ENCODE results near the gene SEMA4B.

DNA sequence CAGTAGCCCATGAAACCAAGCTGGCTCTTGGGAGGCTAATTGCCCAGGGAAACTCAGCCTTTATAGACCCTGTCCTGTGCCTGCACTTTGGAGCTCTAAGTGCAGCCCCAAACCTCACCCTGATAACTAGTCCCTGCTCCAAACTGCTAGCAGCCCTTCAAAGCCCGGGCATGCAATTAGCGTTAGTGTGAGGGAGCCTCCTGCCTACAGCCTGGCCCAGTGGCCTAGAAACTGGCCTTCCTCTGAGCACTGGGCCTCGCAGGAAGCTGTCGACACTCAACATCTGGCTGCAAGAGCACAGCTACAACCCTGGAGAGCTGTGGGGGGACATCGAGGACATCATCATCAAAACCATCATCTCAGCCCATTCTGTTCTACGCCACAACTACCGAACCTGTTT, 56.6 kb downstream of the SEMA4B start:
- TF ChIP-seq POLR2A (IDR thresholded peaks at IDR 0.05): no peak
- TF ChIP-seq, protein P1, sequence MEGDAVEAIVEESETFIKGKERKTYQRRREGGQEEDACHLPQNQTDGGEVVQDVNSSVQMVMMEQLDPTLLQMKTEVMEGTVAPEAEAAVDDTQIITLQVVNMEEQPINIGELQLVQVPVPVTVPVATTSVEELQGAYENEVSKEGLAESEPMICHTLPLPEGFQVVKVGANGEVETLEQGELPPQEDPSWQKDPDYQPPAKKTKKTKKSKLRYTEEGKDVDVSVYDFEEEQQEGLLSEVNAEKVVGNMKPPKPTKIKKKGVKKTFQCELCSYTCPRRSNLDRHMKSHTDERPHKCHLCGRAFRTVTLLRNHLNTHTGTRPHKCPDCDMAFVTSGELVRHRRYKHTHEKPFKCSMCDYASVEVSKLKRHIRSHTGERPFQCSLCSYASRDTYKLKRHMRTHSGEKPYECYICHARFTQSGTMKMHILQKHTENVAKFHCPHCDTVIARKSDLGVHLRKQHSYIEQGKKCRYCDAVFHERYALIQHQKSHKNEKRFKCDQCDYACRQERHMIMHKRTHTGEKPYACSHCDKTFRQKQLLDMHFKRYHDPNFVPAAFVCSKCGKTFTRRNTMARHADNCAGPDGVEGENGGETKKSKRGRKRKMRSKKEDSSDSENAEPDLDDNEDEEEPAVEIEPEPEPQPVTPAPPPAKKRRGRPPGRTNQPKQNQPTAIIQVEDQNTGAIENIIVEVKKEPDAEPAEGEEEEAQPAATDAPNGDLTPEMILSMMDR (IDR thresholded peaks at IDR 0.05): no peak

All from body of pancreas (tissue), 4 donors.